Calu3 (cell line): ENCODE results near the gene EPHA3. TPM values are rescaled to one million over a fixed set of nuclear protein-coding genes. Genes with fewer than 3 reads are reported as not detected.

Source experiments
- BruUV-seq: library from RNA; stranded (reverse); fragments of 400-500 nt; replicated peaks from 2 replicates; lab custom pipeline; 2021; lab: Mats Ljungman, UMichigan
- CTCF ChIA-PET: fragments of 300-600 bp; sonication (Branson Sonifier 250); formaldehyde crosslinking; loops from one replicate; lab custom pipeline; 2022; ENCODE audit warnings: antibody characterized with exemption; lab: Charles Lee
- DNase-seq: peaks from one replicate; pipeline ENCODE4 v3.0.0; 2022
- H3K27ac Mint-ChIP-seq: one replicate; pipeline ENCODE4 v1.8.0; 2022; ENCODE audit warnings: mixed read lengths; ENCODE audit not compliant: unreplicated experiment
- H3K27me3 Mint-ChIP-seq: one replicate; pipeline ENCODE4 v1.8.0; 2022; ENCODE audit warnings: mixed read lengths; ENCODE audit not compliant: unreplicated experiment
- H3K36me3 Mint-ChIP-seq: one replicate; pipeline ENCODE4 v1.8.0; 2022; ENCODE audit warnings: mild to moderate bottlenecking, moderate library complexity, mixed read lengths; ENCODE audit not compliant: insufficient read depth, unreplicated experiment
- H3K4me1 Mint-ChIP-seq: one replicate; pipeline ENCODE4 v1.8.0; 2022; ENCODE audit warnings: mild to moderate bottlenecking, low read depth, mixed read lengths; ENCODE audit not compliant: unreplicated experiment
- H3K4me3 Mint-ChIP-seq: one replicate; pipeline ENCODE4 v1.8.0; 2022; ENCODE audit warnings: mild to moderate bottlenecking, low read depth, moderate library complexity, mixed read lengths; ENCODE audit not compliant: unreplicated experiment
- H3K9me3 Mint-ChIP-seq: one replicate; pipeline ENCODE4 v1.8.0; 2022; ENCODE audit warnings: low read depth, mixed read lengths; ENCODE audit not compliant: unreplicated experiment
- CTCF ChIP-seq: fragments of 200-600 bp; IDR thresholded peaks from one replicate; pipeline ENCODE4 v1.8.0; 2022; ENCODE audit warnings: antibody characterized with exemption; ENCODE audit not compliant: unreplicated experiment
- intact Hi-C: fragments of 100-400 bp; cut with micrococcal nuclease; formaldehyde crosslinking; loops from one replicate; pipeline ENCODE4 v1.10.0; 2022; ENCODE audit not compliant: unreplicated experiment
- total RNA-seq: library from RNA; stranded (reverse); gene quantifications from 2 replicates; pipeline ENCODE4 v1.2.3, GENCODE V29; 2022

Gene EPHA3
- total RNA-seq, 1 experiment from 2014 or later: 31.6 TPM

DNA sequence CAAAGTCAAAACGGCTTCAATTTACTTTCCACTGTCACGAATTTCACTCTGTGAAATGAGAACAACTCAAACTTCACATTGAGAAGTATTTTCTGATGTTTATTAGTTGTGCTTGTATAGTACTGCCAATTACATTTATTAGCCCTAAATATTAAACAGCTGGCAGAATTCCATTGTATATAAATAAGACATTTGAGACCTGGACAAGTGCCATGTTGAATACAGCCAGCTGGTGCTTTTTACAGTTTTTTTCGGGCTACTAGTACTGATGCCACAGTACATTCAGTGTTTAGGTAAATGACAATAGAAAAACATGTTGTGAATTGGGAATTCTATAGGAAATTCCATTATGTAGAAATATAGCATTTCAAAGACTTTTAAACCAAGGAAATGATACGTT lies 79.0 kb downstream of the EPHA3 start:
- intact Hi-C loops: no loop called here
- Mint-ChIP-seq H3K4me1 (peaks cover 9% of the 10 kb centered on the region), H3K36me3 (no peaks in the 10 kb centered on the region), H3K4me3 (no peak overlapping the region), H3K9me3 (no peaks in the 10 kb centered on the region), H3K27ac (no peak overlapping the region), H3K27me3 (no peaks in the 10 kb centered on the region)
- TF ChIP-seq CTCF: no peak
- BruUV-seq: no TSS peak
- CTCF ChIA-PET: interaction anchor here (0.5 kb wide), 1 partner anchor 154 kb away, joined by 9 read pairs; no protein-coding TSS in a partner anchor
- no peak for DNase-seq

GRCh38 chr3:89198591-89198990 lies 91.2 kb downstream of the EPHA3 start:
- Mint-ChIP-seq H3K4me1 (no peaks in the 10 kb centered on the region), H3K36me3 (no peaks in the 10 kb centered on the region), H3K27me3 (no peaks in the 10 kb centered on the region), H3K27ac (no peak overlapping the region), H3K9me3 (no peaks in the 10 kb centered on the region), H3K4me3 (no peak overlapping the region)
- CTCF ChIA-PET: no interaction called here
- intact Hi-C loops: no loop called here
- BruUV-seq: no TSS peak
- no peak for TF ChIP-seq CTCF
- DNase-seq: no peak

DNA sequence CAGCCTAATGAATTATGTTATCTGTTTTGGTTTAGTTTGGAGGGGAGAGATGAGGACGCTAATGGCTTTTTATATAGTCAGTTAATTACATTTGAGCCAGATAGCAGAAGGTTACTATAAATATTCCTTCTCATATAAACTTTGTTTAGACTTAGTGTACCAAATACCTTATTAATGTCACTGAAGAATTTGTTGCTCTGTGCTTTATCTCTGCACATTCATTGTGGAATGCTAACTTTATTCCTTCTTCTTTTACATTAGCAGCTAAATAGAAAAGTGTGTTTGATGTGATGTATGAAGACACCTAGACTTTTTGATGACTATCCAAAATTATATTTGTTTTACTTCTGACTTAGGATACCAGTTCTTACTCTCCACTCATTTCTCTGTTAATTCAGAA lies 105.2 kb downstream of the EPHA3 start:
- no peak overlapping the region for H3K4me3 Mint-ChIP-seq
- intact Hi-C loops: no loop called here
- no TSS peak for BruUV-seq
- CTCF ChIA-PET: no interaction called here
- no peaks in the 10 kb centered on the region for H3K27me3 Mint-ChIP-seq
- no peaks in the 10 kb centered on the region for H3K9me3 Mint-ChIP-seq
- no peaks in the 10 kb centered on the region for H3K4me1 Mint-ChIP-seq
- no peak overlapping the region for H3K27ac Mint-ChIP-seq
- TF ChIP-seq CTCF: no peak
- DNase-seq: no peak
- H3K36me3 Mint-ChIP-seq: no peaks in the 10 kb centered on the region

DNA sequence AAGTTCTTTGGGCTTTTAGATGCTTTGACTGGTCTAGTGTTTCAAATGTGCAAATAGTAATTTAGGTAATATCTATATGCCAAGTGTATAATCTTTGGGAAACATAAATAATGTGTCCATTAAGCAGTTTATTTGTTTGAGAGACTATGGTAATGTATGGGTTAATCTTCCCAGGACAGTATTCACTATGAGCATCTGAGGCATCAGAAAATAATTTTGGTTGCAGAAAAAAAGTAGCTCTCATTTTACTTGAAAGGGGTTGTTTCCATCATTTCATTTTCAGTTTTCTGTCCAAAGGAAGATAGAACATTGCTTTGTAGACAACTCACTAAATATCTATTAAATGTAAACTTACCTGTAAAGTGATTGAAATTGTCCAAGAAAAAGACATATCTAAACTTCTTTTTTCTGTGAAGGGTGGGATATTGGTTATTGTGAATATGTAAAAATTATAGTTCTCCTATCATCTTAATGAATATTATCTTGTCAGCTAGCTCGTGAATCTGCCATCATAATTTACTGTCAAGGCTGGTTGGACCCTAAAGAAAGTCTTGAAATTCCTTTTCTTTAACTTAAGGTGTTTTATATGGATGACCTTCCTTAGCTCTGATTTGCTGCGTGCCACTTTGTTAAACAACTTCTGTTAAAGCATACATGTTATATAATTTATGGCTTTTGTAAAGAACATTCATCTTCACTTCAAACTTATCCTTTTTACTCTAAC lies 108.8 kb downstream of the EPHA3 start:
- Mint-ChIP-seq H3K27me3 (no peaks in the 10 kb centered on the region), H3K36me3 (no peaks in the 10 kb centered on the region), H3K4me1 (no peaks in the 10 kb centered on the region), H3K4me3 (no peak overlapping the region), H3K9me3 (no peaks in the 10 kb centered on the region), H3K27ac (no peak overlapping the region)
- intact Hi-C loops: no loop called here
- BruUV-seq: no TSS peak
- no peak for TF ChIP-seq CTCF
- DNase-seq: no peak
- CTCF ChIA-PET: no interaction called here
